UCSD-AML1 (cell line): ENCODE results near the gene WARS2.

Source experiments
- DNase-seq: peaks from one replicate; lab custom pipeline; 2025; ENCODE audit not compliant: unreplicated experiment; lab: John Stamatoyannopoulos, UW

The WARS2 gene

GRCh38 chr1:119001181-119002027 lies 139.0 kb downstream of the WARS2 start:
- DNase-seq = no peak

- no peak for DNase-seq
These were observed 139.9 kb downstream of the WARS2 start for GRCh38 chr1:119000371-119001180.

DNA sequence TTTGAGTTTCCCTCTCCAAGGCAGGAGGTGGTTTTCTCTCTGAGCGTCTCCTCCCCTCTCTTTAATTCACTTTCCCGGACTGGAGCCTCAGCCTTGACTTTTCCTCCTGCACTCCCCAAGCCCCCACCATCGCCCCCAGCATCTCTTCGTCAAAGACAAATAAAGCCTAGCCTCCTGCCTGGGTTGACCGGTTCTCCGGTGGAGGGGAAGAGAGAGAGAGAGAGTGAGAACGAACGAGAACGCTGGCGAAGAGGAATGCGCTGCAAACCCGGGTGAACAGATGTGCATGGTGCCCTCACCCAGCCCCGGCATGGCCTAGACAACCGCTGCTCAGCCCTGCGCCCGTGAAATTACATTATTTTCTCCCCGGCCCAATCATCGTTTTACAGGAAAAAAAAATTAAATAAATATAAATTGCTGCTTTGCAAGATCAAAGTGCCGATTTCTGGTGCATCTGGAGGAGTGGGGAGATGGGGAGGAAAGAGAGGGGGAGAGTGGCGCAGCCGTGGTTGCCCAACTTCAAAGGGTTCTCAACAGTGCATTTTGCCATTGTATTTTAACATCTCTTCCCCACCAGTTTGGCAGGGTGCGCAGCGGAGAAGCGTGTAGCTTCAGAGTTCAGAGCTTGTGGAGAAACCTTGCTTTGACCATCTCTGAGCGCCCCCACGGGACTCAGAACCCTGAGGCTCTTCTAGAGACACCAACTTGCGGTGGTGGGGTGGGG lies 140.9 kb downstream of the WARS2 start:
- DNase-seq = no peak

DNA sequence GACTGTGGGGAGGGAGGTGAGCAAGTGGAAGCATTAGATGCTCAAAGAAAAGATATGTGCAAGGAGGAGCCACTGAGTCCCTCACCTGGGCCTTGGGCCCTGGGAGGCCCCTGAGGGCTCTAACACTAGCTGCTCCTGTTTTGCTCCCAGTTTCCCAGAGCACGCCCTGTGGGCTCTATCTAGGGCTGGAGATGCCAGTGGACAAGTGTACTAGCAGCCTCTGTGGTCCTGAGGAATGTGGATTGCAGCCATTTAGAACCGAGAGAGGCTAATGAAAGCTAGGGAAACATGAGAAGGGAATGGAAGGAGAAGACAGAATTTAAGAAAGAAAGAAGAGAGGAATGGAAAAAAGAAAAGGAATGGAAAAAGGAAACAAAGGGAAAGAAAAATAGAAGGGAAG lies 142.3 kb downstream of the WARS2 start:
- no peak for DNase-seq

DNA sequence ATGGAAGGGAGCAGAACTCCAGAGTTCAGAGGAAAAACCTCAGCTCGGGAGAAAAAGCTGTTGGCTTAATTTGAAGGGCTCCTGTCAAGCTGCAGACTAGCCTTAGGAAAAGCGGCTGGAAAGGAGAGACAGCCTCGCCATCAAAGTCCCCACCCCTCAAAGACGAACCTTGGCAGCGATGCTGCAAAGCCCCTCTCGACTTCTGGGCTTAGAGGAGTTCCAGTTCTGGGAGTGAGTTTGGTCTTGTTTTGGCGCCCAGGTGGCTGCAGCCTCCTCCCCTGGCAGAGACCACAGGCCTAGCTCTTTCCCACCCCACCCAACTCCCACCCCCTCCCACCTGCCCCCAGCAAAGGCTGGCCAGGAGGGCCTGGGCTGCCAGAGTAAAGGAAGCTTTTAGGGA lies 143.2 kb downstream of the WARS2 start:
- no peak for DNase-seq

GRCh38 chr1:118995312-118996016 lies 145.0 kb downstream of the WARS2 start:
- DNase-seq = no peak

- DNase-seq = no peak
These were observed 146.8 kb downstream of the WARS2 start for GRCh38 chr1:118993700-118994026.

DNA sequence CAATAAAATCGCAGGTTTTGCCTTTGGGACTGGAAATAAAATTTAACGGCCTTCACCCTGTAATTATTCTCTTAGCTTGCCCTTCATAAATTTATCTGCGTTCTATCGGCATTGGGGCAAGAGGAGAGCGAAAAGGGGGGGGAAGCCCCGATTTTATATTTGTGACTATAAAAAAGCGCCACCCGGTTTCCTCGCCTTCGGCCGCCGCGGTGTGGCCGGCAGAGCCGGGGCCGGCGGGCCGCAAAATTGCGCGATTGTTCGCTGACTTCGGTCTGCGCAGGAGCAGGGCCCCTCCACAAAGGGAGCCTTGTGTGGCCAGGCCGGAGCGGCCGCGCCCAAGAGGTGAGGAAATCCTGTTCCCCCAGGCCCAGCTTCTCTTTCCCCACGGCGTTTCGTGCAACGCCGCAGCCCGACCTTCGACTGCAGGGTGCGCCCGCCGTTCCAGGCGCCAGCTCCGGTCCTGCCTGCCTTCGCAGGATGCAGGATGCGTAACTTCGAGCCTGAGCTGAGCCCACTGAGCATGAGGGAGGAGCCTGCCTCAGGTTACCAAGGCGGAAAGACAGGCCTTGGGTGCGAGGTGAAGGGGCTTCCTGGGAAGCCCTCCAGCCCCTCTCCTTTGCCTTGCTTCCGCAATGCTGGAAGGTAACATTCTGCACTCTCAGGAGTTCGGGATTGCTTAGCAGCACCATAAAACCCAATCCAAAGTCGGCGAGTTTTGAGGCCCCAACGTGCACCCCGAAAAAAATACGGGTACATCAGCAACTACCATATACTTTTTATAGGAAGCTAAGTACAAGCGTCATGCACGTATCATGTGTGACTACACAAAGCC lies 147.4 kb downstream of the WARS2 start:
- DNase-seq = no peak

- no peak for DNase-seq
These were observed 148.1 kb downstream of the WARS2 start for GRCh38 chr1:118992237-118992825.

DNA sequence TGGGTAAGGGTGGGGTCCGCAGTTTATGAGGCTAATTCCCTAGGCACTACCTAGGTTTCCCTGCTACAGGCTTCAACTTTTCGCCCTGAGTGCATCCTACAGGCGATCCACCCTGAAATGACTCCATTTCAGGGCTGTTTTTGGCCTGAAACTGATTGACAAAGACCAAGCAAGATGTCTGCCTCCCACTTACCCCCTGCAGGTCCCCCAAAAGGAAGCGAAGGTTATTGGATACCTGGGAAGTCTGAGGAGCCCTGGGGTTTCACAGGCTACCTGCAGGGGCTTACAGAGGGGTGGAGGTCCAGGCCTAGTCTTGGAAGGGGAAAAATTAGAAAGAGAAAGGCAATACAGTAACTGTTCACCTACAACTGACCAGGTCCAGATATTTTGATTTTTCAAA lies 149.0 kb downstream of the WARS2 start:
- no peak for DNase-seq

- DNase-seq = no peak
These were observed 149.8 kb downstream of the WARS2 start for GRCh38 chr1:118990513-118991152.

DNA sequence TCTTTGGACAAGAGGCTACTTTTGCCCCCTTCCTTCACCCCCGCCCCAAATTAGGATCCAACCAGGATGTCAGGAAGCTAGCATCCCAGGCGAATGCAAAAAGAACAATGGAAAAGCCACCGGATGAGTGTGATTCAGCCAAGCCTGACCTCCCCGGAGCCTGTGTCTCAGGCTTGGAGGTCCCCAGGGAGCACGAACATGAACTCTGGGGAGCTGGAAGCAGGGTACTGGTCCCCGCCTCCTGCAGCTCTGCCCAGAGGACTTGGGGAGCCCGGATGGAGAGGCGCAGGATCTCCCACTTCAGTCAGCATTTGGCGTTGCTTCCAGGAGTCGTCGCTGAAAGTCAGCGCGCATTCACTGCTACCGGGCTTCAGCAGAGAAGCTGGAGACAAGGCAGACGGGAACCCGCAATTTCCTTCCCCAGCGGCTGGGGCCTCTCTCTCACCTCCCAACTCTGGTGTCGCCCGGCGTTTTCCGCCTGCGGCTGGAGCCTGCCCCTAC lies 150.5 kb downstream of the WARS2 start:
- DNase-seq = peak; percentile 59

DNA sequence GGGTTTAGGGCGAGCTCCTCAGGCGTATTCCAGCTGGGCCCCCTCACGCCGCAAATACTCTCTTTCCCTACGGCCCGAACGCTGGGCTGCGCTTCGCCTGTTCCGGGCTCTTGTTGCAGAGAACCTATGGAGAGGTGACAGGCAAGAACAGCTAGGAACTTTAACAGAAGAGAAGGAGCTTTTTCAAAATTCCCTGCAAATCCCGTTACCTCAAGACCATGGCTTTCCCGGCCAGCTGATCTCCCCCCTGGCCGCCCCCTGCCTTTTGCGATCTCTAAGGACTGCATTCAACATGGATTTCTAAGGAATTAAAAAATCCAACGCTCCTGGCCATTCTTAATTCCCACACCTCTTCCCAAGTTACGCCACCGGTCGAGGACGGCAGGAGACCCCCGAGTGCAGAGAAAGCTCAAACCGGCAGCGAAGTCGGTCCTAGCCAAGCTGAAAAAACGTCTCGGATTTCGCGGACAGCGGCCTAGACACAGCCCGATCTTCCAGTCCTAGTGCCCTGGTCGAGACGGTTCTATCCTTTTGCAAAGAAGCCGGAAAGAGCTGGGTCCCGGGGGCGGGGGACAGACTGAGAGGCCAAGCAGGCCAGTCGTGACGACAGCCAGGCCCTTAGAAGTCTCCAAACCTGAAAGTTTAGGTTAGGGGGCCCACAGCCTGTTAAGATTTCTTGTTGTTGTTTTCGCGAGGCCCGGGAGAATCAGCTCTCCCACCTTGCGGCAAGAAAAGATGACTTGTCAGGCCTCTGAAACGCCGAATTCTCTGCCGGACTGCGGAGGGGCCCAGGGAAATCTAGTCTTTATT lies 151.2 kb downstream of the WARS2 start:
- no peak for DNase-seq

DNA sequence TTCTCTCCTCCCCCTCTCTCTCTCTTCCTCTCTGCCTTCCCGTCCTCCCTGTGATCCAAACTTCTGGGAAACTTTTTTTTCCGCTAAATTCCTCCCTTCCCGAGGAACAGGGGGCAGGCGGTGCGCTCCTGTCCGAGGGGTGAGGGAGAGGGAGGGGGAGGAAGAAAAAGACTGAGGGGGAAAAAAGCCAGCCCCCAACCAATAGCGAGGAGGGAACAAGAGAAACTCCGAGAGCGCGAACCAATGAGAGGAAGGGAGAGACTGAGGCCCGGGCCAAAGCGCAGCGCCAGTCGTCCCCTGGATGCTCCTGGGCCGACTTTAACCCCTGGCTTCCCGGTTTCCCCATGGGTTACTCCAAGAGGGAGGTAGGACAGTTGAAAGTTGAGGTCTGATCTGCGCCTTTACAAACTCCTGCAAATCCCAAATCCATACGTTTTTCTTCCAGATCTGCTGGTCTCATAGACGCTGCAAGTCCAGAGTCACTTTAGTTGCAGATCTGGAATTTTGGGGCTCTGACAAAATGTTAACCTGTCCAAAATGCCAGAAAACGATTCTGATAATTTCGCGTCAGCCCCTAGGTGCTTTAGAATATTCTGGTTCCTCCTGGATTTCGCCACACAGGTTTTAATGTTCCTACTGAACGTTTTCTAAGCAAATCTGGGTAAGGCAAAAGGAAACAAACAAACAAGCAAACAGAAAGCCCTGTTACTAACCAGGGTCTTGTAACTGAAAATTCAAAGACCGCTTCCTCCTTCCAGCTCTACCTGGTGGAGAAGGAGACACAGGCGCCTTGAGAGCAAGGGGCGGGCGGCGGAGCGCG lies 152.1 kb downstream of the WARS2 start, which contains the start of gene TBX15:
TBX15 (minus strand) TSS at position 158 of the 820 bp plus-strand sequence. CDS start 548 bp downstream, outside the sequence.
- no peak for DNase-seq

- DNase-seq = no peak
These were observed 152.8 kb downstream of the WARS2 start for GRCh38 chr1:118987468-118988185.

DNA sequence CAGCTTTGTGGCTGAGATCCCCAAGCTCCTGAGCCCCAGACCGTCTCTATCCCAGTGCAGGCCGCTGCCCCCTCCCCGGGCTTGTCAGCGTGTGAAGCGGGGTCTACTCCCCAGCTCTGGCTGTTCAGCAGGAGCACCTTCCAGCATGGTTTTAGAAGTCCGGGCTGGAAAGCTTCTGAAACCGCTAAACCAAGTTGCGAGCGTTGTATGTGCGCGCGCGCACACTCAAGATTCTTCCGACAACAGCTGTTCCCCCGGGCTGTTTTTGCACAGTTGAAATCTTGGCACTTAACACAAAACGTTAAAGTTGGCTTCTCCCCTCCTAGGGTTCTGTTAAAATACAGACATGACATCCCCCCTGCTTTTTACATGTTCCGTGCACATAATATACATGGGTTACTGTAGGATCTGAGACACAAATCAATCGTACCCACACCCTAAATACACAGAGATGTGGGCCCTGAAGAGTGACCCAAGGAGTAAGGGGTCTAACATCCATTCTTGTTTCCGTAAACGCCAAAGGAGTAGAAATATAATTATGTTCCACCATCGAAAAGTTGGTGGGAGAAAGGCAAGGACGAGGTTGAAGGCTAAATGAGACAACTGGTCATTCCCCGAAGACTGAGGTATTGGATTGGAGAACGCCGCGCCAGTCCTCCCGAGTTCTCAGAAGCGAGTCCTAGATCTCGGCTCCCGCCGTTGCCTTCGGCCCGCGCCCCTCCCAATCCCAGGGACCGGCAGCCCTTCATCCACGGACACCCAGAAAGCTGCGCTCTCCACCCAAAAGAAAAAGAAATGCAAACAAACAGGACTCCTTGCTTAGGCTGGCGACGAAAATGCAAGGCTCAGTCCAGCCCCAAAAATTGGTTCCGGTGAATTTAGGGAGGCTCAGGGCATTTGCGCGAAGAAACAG lies 153.6 kb downstream of the WARS2 start:
- DNase-seq = no peak
